NCI-H510A treated with DMSO at 0.1 percent for 48 hours (cell line): ENCODE results near the gene SPO11.
"Not testable (repeated sequence)": the region's sequence is repeated elsewhere in the genome, so short reads cannot be mapped to it uniquely, and the experiment has no call there.

Source experiments
- DNase-seq: peaks from one replicate; lab custom pipeline; 2025; lab: John Stamatoyannopoulos, UW

The SPO11 gene

GRCh38 chr20:57341663-57342062 lies 12.1 kb downstream of the SPO11 start:
- no peak for DNase-seq

GRCh38 chr20:57342829-57343228 lies 13.2 kb downstream of the SPO11 start:
- DNase-seq, result no peak

GRCh38 chr20:57346477-57346876 lies 16.9 kb downstream of the SPO11 start:
- DNase-seq, result peak; percentile 12

- DNase-seq, result no peak
Measured at GRCh38 chr20:57347393-57347792, 17.8 kb downstream of the SPO11 start.

- DNase-seq, result not testable (repeated sequence)
Measured at GRCh38 chr20:57348200-57348921, 18.8 kb downstream of the SPO11 start.

- not testable (repeated sequence) for DNase-seq
Measured at GRCh38 chr20:57348922-57349574, 19.4 kb downstream of the SPO11 start.

GRCh38 chr20:57350081-57350710 lies 20.6 kb downstream of the SPO11 start:
- DNase-seq, result no peak

- DNase-seq, result not testable (repeated sequence)
Measured at GRCh38 chr20:57350726-57351041, 21.1 kb downstream of the SPO11 start.

GRCh38 chr20:57351042-57351783 lies 21.6 kb downstream of the SPO11 start, which contains the start of gene RAE1:
RAE1 (plus strand) TSS chr20:57351255; CDS start chr20:57354039, 2,784 bp downstream.
- DNase-seq, result peak; percentile 87

- no peak for DNase-seq
Measured at GRCh38 chr20:57352305-57352704, 22.7 kb downstream of the SPO11 start.

GRCh38 chr20:57353351-57353750 lies 23.7 kb downstream of the SPO11 start:
- DNase-seq, result no peak

- DNase-seq, result no peak
Measured at GRCh38 chr20:57361517-57361916, 31.9 kb downstream of the SPO11 start.

- DNase-seq, result no peak
Measured at GRCh38 chr20:57364451-57364850, 34.8 kb downstream of the SPO11 start.

- no peak for DNase-seq
Measured at GRCh38 chr20:57369596-57369995, 40.0 kb downstream of the SPO11 start.

- no peak for DNase-seq
Measured at GRCh38 chr20:57370316-57370715, 40.7 kb downstream of the SPO11 start.

- no peak for DNase-seq
Measured at GRCh38 chr20:57371363-57371762, 41.8 kb downstream of the SPO11 start.

- DNase-seq, result no peak
Measured at GRCh38 chr20:57372157-57372556, 42.6 kb downstream of the SPO11 start.

GRCh38 chr20:57372581-57373350 lies 43.2 kb downstream of the SPO11 start:
- no peak for DNase-seq

- no peak for DNase-seq
Measured at GRCh38 chr20:57374343-57374930, 44.8 kb downstream of the SPO11 start.

- DNase-seq, result no peak
Measured at GRCh38 chr20:57374931-57375651, 45.5 kb downstream of the SPO11 start.
